ENCODE results near the gene RFTN1. TPM values are rescaled to one million over a fixed set of nuclear protein-coding genes. Genes with fewer than 3 reads are reported as not detected.

RFTN1 gene
- total RNA-seq (2022; extraction: Qiagen RNA extraction): 3.0 to 3.5 TPM (median 3.1 TPM) in 5 replicates

GRCh38 chr3:16513141-16514020 is at the start of gene RFTN1:
RFTN1 (minus strand) TSS chr3:16513699; CDS start chr3:16493869, 19,830 bp downstream.

Other genes with a start within 250 kb of the RFTN1 start
- gene DPH3, start 248.8 kb downstream of the RFTN1 start, total RNA-seq (2022; extraction: Qiagen RNA extraction): 21.2 to 29.5 TPM (median 27.4 TPM) in 5 replicates
- gene OXNAD1, start 248.5 kb downstream of the RFTN1 start, total RNA-seq (2022; extraction: Qiagen RNA extraction): 6.8 to 9.4 TPM (median 8.8 TPM) in 5 replicates
- not detected in 5 replicates for gene DAZL, start 91.7 kb upstream of the RFTN1 start, total RNA-seq (2022; extraction: Qiagen RNA extraction)

All from A549 treated with AZD2906 at 1 μM for 4 hours (cell line).